Measurements from ENCODE around the gene EBLN2.

EBLN2 gene

DNA sequence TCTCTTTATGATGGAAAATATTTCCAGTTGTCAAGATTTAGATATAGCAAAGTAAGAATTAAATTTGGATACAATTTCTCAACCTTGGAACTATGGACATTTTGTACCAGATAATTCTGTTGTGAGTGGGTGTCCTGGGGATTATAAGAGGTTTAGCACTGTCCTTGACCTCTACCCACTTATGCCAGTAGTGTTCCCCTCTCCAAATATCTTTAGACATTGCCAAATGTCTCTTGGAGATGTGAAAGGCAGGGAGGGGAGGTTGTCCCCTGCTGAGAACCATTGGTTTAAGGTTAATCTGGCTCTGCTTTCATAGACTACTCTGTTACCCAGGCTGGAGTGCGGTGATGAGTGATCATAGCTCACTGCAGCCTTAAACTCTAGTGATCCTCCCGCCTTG, at the start of gene EBLN2:
EBLN2 (plus strand) TSS at position 244 of the 400 bp plus-strand sequence. CDS start 423 bp downstream, outside the sequence.
- no peak for DNase-seq

GRCh38 chr3:73018298-73018697, 43.2 kb upstream of the EBLN2 start:
- DNase-seq: no peak

DNA sequence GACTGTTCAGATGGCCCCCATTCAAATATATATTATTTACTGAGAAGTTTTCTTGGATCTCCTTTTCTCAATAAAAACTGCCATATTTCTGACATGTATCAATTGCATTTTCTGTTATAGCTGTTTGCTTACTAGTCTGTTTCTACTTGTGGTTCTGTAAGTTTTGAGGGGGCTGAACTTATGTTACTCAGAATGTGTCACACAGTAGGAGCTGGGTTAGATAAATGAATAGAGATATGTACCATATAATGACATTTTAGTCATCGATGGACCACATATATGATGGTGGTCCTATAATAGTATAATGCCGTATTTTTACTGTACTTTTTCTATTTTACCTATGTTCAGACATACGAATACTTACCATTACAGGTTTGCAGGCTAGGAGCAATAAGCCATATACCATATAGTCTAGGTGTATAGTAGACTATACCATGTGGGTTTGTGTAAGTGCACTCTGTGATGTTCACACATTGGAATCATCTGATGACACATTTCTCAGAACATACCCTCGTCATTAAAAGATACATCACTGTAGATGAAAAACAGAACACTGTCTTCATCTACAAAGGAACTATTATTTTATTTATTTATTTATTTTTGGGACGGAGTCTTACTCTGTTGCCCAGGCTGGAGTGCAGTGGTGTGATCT, 42.5 kb upstream of the EBLN2 start:
- no peak for DNase-seq

GRCh38 chr3:73021301-73021835, 40.1 kb upstream of the EBLN2 start:
- no peak for DNase-seq

GRCh38 chr3:73024836-73025235, 36.6 kb upstream of the EBLN2 start:
- no peak for DNase-seq

- no peak for DNase-seq
Observed at GRCh38 chr3:73026111-73026759, 35.2 kb upstream of the EBLN2 start.

- no peak for DNase-seq
Observed at GRCh38 chr3:73026760-73027113, 34.7 kb upstream of the EBLN2 start.

- DNase-seq: no peak
Observed at GRCh38 chr3:73028803-73029202, 32.7 kb upstream of the EBLN2 start.

DNA sequence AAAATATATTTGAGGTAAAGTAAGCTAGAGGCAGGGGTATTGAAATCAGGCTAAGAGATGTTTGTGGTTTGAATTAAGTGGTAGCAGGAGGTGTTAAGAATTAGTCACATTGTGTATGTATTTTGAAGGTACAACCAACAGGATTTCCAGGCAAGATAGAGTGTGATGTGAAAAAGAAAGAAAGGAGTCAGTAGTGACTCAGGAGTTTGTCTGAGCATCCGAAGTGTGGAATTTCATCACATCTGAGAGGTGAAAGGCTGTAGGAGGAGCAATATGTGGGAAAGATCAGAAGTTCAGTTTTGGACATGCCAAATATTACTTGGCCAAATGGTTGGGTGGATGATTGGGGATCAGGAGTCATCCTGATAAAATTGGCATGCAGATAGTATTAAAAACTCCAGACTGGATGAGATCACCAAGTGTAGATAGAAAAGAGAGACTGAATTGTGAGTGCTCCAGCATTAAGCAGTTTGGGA, 32.1 kb upstream of the EBLN2 start:
- DNase-seq: no peak

GRCh38 chr3:73030073-73030597, 31.3 kb upstream of the EBLN2 start:
- no peak for DNase-seq

- no peak for DNase-seq
Observed at GRCh38 chr3:73031573-73032103, 29.8 kb upstream of the EBLN2 start.

- DNase-seq: no peak
Observed at GRCh38 chr3:73036694-73037591, 24.5 kb upstream of the EBLN2 start.

DNA sequence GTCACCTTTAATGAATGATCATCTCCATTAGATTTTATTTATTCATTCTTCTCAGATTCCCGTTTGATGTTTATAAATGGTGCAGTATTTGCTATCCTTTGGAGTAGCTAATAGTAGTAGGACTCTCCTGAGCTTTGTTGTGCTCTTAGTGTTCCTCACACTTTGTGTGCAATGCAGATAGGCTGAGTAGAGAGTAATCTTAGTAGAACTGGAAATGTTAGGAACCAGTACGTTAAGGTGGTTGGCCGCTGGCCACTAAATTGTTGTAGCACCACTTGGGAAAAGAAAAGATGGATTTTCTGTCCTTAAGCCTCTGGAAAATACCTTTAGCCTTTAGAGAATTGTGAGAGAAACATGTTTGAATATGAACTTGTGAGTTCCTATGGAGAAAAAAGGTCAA, 19.9 kb upstream of the EBLN2 start:
- DNase-seq: no peak

DNA sequence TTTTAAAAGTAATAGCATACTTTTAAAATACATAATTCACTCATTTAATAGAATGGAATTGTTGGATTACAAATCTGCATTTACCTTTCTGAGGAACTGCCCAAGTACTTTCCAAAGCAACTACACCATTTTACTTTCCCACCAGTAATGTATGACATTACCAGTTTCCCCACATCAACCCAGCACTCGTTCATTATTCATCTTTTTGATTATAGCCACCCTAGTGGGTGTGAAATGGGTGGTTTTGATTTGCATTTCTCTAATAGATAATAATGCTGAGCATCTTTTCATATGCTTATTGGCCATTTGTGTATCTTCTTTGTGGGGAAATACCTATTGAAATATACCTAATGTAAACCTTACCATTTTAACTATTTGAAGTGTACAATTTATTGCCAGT, 18.0 kb upstream of the EBLN2 start:
- DNase-seq: no peak

DNA sequence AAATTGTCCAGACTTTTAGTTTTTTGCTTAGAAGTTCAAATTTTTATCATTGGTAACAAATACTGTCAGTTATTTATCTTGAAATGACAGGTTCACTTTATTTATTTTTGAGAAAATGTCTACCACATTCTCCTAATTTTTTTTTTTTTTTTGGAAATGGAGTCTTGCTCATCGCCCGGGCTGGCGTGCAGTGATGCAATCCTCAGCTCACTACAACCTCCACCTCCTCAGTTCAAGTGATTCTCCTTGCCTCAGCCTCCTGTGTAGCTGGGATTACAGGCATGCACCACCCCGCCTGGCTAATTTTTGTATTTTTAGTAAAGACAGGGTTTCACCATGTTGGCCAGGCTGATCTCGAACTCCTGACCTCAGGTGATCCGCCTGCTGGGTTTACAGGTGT, 16.1 kb upstream of the EBLN2 start:
- no peak for DNase-seq

DNA sequence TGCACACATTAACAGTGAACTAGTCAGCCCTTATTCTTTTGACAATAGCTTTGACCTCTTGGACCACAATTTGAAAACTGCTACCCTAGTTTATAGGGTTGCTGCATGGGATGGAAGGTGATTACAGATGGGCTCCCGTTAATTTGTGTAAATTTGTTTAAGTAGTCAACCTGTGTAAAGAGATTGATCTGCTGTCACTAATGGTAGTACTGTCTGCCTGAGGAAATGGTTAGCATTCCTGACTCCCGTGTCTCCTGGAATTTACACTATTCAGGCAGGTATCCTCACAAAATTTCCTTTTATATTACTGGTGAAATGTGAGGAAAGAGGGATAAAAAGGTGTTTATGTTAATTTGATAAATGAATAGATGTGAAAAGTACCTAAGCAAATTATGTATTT, 15.3 kb upstream of the EBLN2 start:
- no peak for DNase-seq

- DNase-seq: no peak
Observed at GRCh38 chr3:73049319-73049718, 12.1 kb upstream of the EBLN2 start.

- DNase-seq: no peak
Observed at GRCh38 chr3:73052857-73053256, 8.6 kb upstream of the EBLN2 start.

- no peak for DNase-seq
Observed at GRCh38 chr3:73055583-73055982, 5.9 kb upstream of the EBLN2 start.

DNA sequence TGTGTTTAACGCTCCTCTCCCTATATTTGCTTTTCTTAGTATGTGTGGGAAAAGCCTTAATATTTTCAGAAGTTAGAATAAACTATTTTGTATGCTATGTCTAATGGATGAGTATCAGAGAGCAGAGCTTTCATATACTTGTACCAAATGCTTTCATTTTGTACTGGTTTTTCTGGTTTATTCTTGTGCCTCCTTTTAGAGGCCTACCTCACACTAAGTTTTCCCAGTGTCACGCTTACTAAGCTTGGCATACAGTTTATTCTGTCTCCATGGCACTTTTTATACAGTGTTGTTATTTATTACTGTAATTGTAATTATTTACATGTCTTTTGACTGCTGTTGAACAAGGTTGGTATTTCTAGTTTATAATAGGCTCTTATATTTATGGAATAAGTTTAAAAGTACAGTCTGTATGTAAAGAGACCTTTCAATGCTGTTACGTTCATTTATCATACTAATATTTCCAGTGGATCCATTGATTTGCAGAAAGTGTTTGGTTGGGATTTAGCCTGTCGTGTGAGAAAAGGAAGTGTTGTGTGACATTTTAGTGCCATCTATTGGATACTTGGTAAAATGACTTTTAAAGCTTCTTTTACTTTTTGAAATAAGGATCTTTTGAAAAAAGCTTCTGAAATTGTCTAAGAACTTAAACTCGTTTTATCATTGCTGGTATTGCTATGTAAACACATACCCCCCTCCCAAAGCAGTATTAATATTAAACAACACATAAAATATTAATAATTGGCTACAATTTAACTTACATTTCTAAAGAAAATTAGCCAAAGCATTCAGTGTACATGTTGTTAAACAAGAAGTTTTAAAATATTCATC, 5.2 kb upstream of the EBLN2 start:
- DNase-seq: no peak

- DNase-seq: no peak
Observed at GRCh38 chr3:73056845-73057150, 4.7 kb upstream of the EBLN2 start.

DNA sequence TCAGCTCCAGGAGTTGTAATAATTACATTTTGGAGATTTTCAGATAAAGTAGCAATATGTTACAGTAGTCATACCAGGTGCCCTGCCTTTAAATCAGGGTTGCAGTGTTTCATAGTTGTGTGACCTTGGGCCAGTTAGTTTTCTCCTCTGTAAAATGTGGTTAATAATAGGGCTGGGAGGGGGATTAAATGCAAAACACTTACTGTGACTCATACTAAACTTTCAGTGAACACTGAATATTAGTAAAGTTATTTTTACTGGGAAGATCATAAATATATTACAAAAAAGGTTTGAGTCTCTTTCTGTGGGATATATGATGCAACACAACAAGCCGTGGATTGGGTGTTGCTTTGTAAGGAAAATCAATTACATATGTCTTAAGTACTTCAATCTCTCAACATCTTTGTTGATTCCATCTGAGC, 1.1 kb upstream of the EBLN2 start:
- DNase-seq: no peak

Measured in CD4-positive, alpha-beta T cell treated with Interleukin-17A for 4 hours (primary cell).